Measurements from ENCODE around the gene PKN2. TPM values are rescaled to one million over a fixed set of nuclear protein-coding genes. Genes with fewer than 3 reads are reported as not detected.
"Not testable (repeated sequence)": the region's sequence is repeated elsewhere in the genome, so short reads cannot be mapped to it uniquely, and the experiment has no call there.

The PKN2 gene
- total RNA-seq, 1 experiment from 2014 or later = 33.4 TPM

GRCh38 chr1:88877382-88877825 is 193.3 kb downstream of the PKN2 start:
- intact Hi-C loops (cut with micrococcal nuclease; ENCODE audit: unreplicated experiment) = loop anchor here (1.0 to 10.0 kb wide), 3 partner anchors 83 to 223 kb away; no protein-coding TSS in a partner anchor
- Histone ChIP-seq H3K4me1 (no peaks in the 10 kb centered on the region), H3K4me3 (ENCODE audit: low read depth, low read length) (no peak overlapping the region), H3K9me3 (no peaks in the 10 kb centered on the region), H3K36me3 (ENCODE audit: control insufficient read depth, insufficient read depth, low read length) (no peaks in the 10 kb centered on the region), H3K27me3 (replicated peaks; ENCODE audit: control insufficient read depth, insufficient read depth, low read length) (no peaks in the 10 kb centered on the region)
- TF ChIP-seq, protein P1, sequence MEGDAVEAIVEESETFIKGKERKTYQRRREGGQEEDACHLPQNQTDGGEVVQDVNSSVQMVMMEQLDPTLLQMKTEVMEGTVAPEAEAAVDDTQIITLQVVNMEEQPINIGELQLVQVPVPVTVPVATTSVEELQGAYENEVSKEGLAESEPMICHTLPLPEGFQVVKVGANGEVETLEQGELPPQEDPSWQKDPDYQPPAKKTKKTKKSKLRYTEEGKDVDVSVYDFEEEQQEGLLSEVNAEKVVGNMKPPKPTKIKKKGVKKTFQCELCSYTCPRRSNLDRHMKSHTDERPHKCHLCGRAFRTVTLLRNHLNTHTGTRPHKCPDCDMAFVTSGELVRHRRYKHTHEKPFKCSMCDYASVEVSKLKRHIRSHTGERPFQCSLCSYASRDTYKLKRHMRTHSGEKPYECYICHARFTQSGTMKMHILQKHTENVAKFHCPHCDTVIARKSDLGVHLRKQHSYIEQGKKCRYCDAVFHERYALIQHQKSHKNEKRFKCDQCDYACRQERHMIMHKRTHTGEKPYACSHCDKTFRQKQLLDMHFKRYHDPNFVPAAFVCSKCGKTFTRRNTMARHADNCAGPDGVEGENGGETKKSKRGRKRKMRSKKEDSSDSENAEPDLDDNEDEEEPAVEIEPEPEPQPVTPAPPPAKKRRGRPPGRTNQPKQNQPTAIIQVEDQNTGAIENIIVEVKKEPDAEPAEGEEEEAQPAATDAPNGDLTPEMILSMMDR (IDR thresholded peaks at IDR 0.05; ENCODE audit: insufficient read depth in 1 of 2, low read depth in 1 of 2, low read length in 1 of 2, severe bottlenecking in 1 of 2, unreplicated experiment in 1 of 2) = peak; percentile 5 to 42
- Mint-ChIP-seq H3K4me3 (ENCODE audit: unreplicated experiment) (no peak overlapping the region), H3K9me3 (ENCODE audit: unreplicated experiment) (no peaks in the 10 kb centered on the region), H3K27ac (ENCODE audit: unreplicated experiment) (no peak overlapping the region), H3K27me3 (ENCODE audit: insufficient read depth, unreplicated experiment) (no peaks in the 10 kb centered on the region), H3K36me3 (ENCODE audit: insufficient read depth, unreplicated experiment) (peaks cover 6% of the 10 kb centered on the region), H3K4me1 (ENCODE audit: low read depth, unreplicated experiment) (no peaks in the 10 kb centered on the region)
- POLR2A ChIA-PET = no interaction called here
- no peak for DNase-seq
- no TSS peak for BruUV-seq (replicated peaks)
- CTCF ChIA-PET = no interaction called here

DNA sequence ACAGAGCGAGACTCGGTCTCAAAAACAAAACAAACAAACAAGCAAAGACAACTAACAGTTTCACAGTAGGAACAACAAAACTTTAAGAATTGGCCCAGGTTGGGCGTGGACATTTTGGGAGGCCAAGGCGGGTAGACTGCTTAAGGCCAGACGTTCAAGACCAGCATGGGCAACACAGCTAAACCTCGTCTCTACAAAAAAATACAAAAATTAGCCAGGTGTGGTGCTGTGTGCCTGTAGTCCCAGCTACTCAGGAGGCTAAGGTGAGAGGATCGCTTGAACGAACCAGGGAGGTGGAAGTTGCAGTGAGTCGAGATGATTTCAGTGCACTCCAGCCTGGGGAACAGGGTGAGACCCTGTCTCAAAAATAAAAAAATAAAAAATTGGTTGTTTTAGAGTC is 193.8 kb downstream of the PKN2 start:
- TF ChIP-seq, protein P1 (IDR thresholded peaks at IDR 0.05; ENCODE audit: insufficient read depth in 1 of 2, low read depth in 1 of 2, low read length in 1 of 2, severe bottlenecking in 1 of 2, unreplicated experiment in 1 of 2) = no peak
- ChIA-PET POLR2A (no interaction called here), CTCF (no interaction called here)
- H3K27ac Mint-ChIP-seq (ENCODE audit: unreplicated experiment) = no peak overlapping the region
- no peaks in the 10 kb centered on the region for H3K4me1 Mint-ChIP-seq (ENCODE audit: low read depth, unreplicated experiment)
- H3K4me3 Mint-ChIP-seq (ENCODE audit: unreplicated experiment) = no peak overlapping the region
- Histone ChIP-seq H3K36me3 (ENCODE audit: control insufficient read depth, insufficient read depth, low read length) (no peaks in the 10 kb centered on the region), H3K4me3 (ENCODE audit: low read depth, low read length) (no peak overlapping the region), H3K4me1 (no peaks in the 10 kb centered on the region), H3K27me3 (replicated peaks; ENCODE audit: control insufficient read depth, insufficient read depth, low read length) (no peaks in the 10 kb centered on the region), H3K9me3 (no peaks in the 10 kb centered on the region)
- no TSS peak for BruUV-seq (replicated peaks)
- DNase-seq = no peak
- H3K9me3 Mint-ChIP-seq (ENCODE audit: unreplicated experiment) = no peaks in the 10 kb centered on the region
- intact Hi-C loops (cut with micrococcal nuclease; ENCODE audit: unreplicated experiment) = loop anchor here (1.0 to 10.0 kb wide), 3 partner anchors 83 to 223 kb away; no protein-coding TSS in a partner anchor
- H3K27me3 Mint-ChIP-seq (ENCODE audit: insufficient read depth, unreplicated experiment) = no peaks in the 10 kb centered on the region
- peaks cover 6% of the 10 kb centered on the region for H3K36me3 Mint-ChIP-seq (ENCODE audit: insufficient read depth, unreplicated experiment)

- CTCF ChIA-PET = no interaction called here
- Histone ChIP-seq H3K27me3 (replicated peaks; ENCODE audit: control insufficient read depth, insufficient read depth, low read length) (no peaks in the 10 kb centered on the region), H3K9me3 (no peaks in the 10 kb centered on the region), H3K4me3 (ENCODE audit: low read depth, low read length) (no peak overlapping the region), H3K4me1 (no peaks in the 10 kb centered on the region), H3K36me3 (ENCODE audit: control insufficient read depth, insufficient read depth, low read length) (no peaks in the 10 kb centered on the region)
- BruUV-seq (replicated peaks) = no TSS peak
- TF ChIP-seq, protein P1 (IDR thresholded peaks at IDR 0.05; ENCODE audit: insufficient read depth in 1 of 2, low read depth in 1 of 2, low read length in 1 of 2, severe bottlenecking in 1 of 2, unreplicated experiment in 1 of 2) = no peak
- Mint-ChIP-seq H3K36me3 (ENCODE audit: insufficient read depth, unreplicated experiment) (peaks cover 9% of the 10 kb centered on the region), H3K27ac (ENCODE audit: unreplicated experiment) (no peak overlapping the region), H3K27me3 (ENCODE audit: insufficient read depth, unreplicated experiment) (no peaks in the 10 kb centered on the region), H3K4me3 (ENCODE audit: unreplicated experiment) (no peak overlapping the region), H3K9me3 (ENCODE audit: unreplicated experiment) (no peaks in the 10 kb centered on the region), H3K4me1 (ENCODE audit: low read depth, unreplicated experiment) (no peaks in the 10 kb centered on the region)
- POLR2A ChIA-PET = no interaction called here
- DNase-seq = no peak
- intact Hi-C loops (cut with micrococcal nuclease; ENCODE audit: unreplicated experiment) = loop anchor here (10.0 kb wide), 1 partner anchor 84 kb away; no protein-coding TSS in a partner anchor
Observed at GRCh38 chr1:88878731-88879130, 194.7 kb downstream of the PKN2 start.

DNA sequence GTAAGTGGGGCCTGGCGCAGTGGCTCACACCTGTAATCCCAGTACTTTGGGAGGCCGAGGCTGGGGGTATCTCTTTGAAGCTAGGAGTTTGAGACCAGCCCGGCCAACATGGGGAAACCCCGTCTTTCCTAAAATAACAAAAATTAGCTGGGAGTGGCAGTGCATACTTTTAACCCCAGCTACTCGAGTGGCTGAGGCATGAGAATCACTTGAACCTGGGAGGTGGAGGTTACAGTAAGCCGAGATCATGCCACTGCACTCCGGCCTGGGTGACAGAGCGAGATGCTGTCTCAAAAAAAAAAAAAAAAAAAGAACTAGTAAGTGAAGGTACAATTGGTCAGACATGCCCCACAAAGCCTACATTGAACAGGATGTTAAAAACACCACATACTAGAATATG is 196.6 kb downstream of the PKN2 start:
- DNase-seq; BruUV-seq (replicated peaks); CTCF ChIA-PET; POLR2A ChIA-PET; H3K27me3 Mint-ChIP-seq (ENCODE audit: insufficient read depth, unreplicated experiment); H3K4me1 ChIP-seq; H3K9me3 ChIP-seq; H3K4me1 Mint-ChIP-seq (ENCODE audit: low read depth, unreplicated experiment); H3K27me3 ChIP-seq (replicated peaks; ENCODE audit: control insufficient read depth, insufficient read depth, low read length); H3K27ac Mint-ChIP-seq (ENCODE audit: unreplicated experiment); intact Hi-C loops (cut with micrococcal nuclease; ENCODE audit: unreplicated experiment); H3K9me3 Mint-ChIP-seq (ENCODE audit: unreplicated experiment); H3K4me3 Mint-ChIP-seq (ENCODE audit: unreplicated experiment); H3K4me3 ChIP-seq (ENCODE audit: low read depth, low read length); H3K36me3 ChIP-seq (ENCODE audit: control insufficient read depth, insufficient read depth, low read length): not testable (repeated sequence)
- H3K36me3 Mint-ChIP-seq (ENCODE audit: insufficient read depth, unreplicated experiment) = peaks cover 17% of the 10 kb centered on the region
